ENCODE data around the gene SHISAL1. TPM values are rescaled to one million over a fixed set of nuclear protein-coding genes. Genes with fewer than 3 reads are reported as not detected.

SHISAL1 gene
- total RNA-seq, 2 experiments from 2014 or later = not detected

DNA sequence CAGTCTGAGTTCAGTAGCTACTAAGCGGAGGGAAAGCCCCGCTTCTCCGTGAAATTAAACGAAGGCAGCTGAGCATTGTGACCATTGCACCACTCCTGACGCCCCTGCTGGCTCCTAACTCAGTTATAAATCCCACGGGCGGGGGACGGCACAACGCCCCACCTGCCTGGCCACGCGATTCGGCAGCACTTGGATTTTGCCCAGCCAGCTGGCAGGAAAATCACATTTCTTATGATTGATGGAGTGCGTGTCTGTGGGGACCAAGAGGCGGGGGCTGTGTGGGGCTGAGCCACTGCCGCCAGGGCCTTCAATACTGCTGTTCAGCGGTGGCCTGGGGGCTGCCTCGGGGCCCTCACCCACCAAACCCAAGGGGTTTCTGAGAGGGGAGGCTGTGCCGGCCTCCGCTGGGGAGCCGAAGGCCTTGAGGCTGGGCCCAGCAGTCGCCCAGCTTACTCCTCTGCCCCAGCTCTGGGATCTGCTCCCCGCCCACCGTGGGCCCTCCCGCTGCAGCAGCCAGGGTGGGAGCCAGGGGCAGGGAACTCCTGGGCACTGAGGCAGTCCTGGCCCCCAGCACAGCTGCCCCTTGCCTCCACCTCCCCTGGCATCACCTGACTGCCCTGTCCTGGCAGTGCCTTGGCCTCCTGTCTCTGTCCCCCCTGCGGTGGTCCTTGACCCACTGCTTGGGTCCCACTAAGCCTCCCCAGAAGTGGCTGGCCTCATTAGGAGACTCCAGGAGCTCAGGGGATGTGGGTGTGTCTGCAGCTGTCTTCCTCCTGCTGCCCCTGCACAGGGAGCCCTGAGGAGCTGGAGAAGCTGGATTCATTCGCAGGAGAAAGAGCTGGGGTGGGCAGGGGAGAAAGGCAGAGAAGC is 30.7 kb downstream of the SHISAL1 start:
- CTCF ChIA-PET = no interaction called here
- Mint-ChIP-seq H3K27me3 (peaks cover 13% of the 10 kb centered on the region), H3K9me3 (ENCODE audit: low read depth) (no peaks in the 10 kb centered on the region)

DNA sequence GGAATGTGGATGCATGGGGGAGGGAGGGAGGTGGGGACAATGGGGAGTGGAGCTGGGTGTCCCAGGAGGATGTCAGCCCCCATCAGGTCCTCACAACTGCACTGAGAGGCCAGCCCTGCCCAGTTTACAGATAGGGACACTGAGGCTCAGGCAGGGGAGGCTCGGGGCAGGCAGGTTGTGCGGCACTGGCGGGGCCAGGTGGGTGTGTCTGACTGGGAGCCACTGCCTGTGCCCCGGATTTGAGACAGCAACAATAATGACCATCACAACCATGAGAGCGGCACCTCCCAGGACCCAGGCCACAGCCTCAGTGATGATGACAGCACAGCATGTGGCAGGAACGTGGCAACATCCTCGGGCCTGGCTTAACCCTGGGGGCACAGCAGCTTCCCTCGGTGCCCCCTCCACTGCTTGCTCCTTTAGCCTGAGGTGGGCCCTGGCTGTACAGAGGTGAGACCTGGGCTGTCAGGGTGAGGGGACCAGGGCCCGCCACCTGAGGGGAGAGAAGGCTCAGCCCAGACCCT is 32.0 kb downstream of the SHISAL1 start:
- peaks cover 13% of the 10 kb centered on the region for H3K27me3 Mint-ChIP-seq
- no peaks in the 10 kb centered on the region for H3K9me3 Mint-ChIP-seq (ENCODE audit: low read depth)
- CTCF ChIA-PET = no interaction called here
- H3K4me1 Mint-ChIP-seq = no peaks in the 10 kb centered on the region
- H3K4me3 Mint-ChIP-seq = no peak overlapping the region
- H3K27ac Mint-ChIP-seq = no peak overlapping the region
- ATAC-seq = no peak
- no peak for DNase-seq
- no peaks in the 10 kb centered on the region for H3K36me3 Mint-ChIP-seq

More for the DNA sequence above, 30.7 kb downstream of the SHISAL1 start:
- no peak overlapping the region for H3K27ac Mint-ChIP-seq
- H3K4me3 Mint-ChIP-seq = no peak overlapping the region
- no peaks in the 10 kb centered on the region for H3K36me3 Mint-ChIP-seq
- ATAC-seq (no peak), DNase-seq (no peak)
- no peaks in the 10 kb centered on the region for H3K4me1 Mint-ChIP-seq

DNA sequence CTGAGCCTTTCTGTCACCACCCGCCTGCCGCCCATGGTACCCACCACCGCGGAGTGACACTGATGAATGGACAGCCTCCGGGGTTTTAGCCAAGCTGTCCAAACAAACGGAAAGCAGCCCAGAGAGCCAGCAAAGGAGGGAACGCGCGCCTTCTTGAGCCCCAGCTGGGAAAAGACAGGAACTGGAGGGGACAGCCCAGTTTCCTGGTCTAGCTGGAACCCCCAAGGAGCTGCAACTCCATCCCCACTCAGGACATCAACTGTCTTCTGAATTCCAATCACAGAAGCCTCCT is 33.7 kb downstream of the SHISAL1 start:
- no peaks in the 10 kb centered on the region for H3K36me3 Mint-ChIP-seq
- H3K4me1 Mint-ChIP-seq = no peaks in the 10 kb centered on the region
- H3K27ac Mint-ChIP-seq = no peak overlapping the region
- no peaks in the 10 kb centered on the region for H3K9me3 Mint-ChIP-seq (ENCODE audit: low read depth)
- DNase-seq (no peak), ATAC-seq (no peak)
- peaks cover 13% of the 10 kb centered on the region for H3K27me3 Mint-ChIP-seq
- CTCF ChIA-PET = no interaction called here
- no peak overlapping the region for H3K4me3 Mint-ChIP-seq

DNA sequence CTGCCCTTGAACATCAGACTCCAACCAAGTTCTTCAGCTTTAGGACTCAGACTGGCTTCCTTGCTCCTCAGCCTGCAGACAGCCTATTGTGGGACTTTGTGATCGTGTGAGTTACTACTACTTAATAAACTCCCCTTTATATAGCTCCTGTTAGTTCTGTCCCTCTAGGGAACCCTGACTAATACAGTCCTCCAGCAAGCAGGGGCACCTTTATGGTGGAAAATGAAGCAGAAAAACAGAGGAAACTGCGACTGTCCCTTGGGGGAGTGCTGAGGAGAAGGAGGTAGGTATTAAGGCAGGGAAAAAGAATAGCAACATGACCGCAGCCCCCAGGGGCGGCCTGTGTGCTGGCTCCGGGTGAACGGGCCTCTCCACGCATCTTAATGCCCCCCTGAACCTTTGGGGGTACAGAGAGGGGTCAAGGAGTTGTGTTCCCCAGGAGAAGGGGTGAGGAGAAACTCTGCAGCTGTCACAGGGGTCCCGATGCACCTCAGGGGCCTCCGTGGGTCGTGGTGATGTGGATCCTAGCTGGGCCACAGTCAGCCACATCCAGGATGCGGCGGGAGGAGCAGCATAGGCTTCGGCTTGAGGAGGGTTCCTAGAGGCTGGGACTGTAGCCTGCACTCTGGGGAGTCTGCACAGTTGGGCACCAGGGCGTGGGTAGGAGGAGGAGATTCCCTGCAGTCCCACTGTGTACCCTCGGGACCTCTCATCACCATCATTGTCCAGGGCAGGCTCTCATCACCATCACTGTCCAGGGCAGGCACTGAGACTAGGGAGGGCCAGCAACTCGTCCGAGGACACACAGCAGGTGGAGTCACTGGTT is 34.3 kb downstream of the SHISAL1 start:
- Mint-ChIP-seq H3K36me3 (no peaks in the 10 kb centered on the region), H3K4me1 (no peaks in the 10 kb centered on the region), H3K4me3 (no peak overlapping the region), H3K27me3 (peaks cover 15% of the 10 kb centered on the region), H3K27ac (no peak overlapping the region), H3K9me3 (ENCODE audit: low read depth) (no peaks in the 10 kb centered on the region)
- ATAC-seq (no peak), DNase-seq (no peak)
- CTCF ChIA-PET = no interaction called here

DNA sequence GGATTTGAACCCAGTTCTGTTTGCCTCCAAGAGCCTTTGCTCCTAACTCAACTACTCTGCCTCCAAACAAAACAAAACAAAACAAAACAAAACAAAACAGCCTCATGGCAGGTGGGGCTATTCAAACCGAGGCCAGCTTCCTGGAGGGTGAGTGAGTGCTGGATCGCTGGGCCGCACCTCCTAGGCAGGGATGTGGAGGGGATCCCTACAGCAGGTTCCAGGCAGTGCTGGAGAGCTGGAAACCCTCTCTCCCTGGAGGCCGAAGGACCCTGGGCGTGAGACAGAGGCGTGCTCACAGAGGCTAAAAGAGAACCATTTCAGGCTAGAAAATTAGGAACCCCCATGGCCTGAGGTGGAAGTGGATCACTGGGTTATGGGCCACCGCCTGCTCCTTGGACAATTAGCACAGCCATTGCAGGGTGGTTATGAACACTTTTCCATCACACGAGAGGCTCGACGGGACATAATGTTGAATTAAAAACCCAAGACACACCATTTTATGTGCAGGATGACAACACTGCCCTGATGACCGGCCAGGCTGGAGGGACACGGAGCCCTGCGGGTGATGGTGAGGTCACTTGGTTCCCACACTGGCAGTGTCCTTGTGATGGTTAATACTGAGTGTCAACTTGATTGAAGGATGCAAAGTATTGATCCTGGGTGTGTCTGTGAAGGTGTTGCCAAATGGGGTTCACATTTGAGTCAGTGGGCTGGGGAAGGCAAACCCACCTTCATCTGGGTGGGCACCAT is 35.2 kb downstream of the SHISAL1 start:
- H3K36me3 Mint-ChIP-seq = no peaks in the 10 kb centered on the region
- H3K27ac Mint-ChIP-seq = no peak overlapping the region
- ATAC-seq = no peak
- DNase-seq = no peak
- H3K9me3 Mint-ChIP-seq (ENCODE audit: low read depth) = no peaks in the 10 kb centered on the region
- peaks cover 16% of the 10 kb centered on the region for H3K27me3 Mint-ChIP-seq
- no peak overlapping the region for H3K4me3 Mint-ChIP-seq
- CTCF ChIA-PET = no interaction called here
- H3K4me1 Mint-ChIP-seq = no peaks in the 10 kb centered on the region

DNA sequence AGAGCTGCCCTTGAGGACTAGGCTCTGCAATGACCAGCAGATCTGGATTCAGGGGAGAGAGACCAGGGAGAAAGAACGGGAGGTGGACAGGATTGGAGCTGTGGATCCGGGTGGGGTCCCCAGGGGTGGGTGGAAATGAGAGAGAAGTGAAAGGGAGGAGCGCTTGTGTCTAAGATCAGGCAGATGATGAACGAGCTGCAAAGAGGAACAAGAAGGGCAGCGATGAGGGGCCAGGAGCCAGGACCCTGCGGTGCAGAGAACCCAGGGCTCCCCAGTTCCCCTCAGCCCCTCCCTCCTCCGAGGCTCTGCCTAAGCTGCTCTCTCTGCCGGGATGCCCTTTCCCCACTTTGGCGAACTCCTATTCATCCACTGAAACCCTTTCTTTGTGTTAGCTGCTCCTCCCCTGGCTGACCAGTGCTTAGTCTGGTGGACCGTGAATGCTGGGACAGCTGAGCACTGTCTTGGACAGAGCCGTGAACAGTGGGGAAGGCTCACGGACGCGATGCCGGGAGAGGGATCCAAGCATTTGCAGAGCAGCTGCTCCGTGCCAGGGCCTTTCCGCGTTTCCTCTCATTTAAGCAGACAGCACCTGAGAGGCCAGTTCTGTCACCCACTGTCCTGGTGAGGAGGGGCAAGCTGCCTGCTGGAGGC is 35.9 kb downstream of the SHISAL1 start:
- Mint-ChIP-seq H3K36me3 (no peaks in the 10 kb centered on the region), H3K4me3 (no peak overlapping the region), H3K9me3 (ENCODE audit: low read depth) (no peaks in the 10 kb centered on the region), H3K27me3 (peaks cover 13% of the 10 kb centered on the region), H3K27ac (no peak overlapping the region), H3K4me1 (no peaks in the 10 kb centered on the region)
- DNase-seq = no peak
- ATAC-seq = no peak
- CTCF ChIA-PET = no interaction called here

DNA sequence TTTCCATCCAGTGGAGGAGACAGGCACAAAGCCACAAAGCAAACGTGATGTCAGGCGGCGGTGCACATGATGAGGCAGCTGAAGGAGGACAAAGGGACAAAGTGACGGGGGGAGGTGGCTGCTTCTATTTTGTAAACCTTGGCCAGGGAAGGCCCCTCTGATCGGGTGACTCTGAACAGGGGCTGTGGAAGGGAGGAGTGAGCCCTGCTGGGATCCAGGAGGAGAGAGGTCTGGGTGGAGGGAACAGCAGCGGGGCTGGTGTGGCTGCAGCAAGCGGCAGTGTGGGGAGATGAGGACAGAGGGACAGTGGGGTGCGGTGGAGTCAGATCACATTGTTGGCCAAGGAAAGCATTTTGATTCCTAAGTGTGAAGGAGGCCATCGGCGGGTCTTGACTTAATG is 36.7 kb downstream of the SHISAL1 start:
- Mint-ChIP-seq H3K4me1 (no peaks in the 10 kb centered on the region), H3K27ac (no peak overlapping the region), H3K27me3 (peaks cover 13% of the 10 kb centered on the region), H3K4me3 (no peak overlapping the region), H3K9me3 (ENCODE audit: low read depth) (no peaks in the 10 kb centered on the region), H3K36me3 (no peaks in the 10 kb centered on the region)
- no peak for DNase-seq
- ATAC-seq = no peak
- CTCF ChIA-PET = interaction anchor here (0.9 kb wide), 1 partner anchor 8 kb away, joined by 3 read pairs; no protein-coding TSS in a partner anchor

DNA sequence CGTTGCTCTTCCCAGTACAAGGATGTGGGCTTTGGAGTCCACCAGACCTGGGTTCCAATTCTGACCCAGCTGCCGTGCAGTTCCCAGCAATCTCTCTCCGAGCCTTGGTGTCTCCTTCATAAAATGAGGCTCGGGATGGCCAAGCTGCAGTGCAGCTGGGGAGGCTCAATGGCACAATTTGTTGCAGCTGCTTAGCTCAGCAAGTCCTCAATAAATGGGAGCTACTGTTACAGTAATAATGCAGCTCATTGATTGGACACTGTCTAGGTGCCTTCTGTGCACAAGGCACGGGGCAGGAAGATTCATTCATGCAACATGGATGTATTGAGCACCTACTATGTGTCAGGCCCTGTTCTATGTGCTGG is 37.1 kb downstream of the SHISAL1 start:
- Mint-ChIP-seq H3K4me1 (no peaks in the 10 kb centered on the region), H3K27ac (no peak overlapping the region), H3K36me3 (no peaks in the 10 kb centered on the region), H3K4me3 (no peak overlapping the region), H3K27me3 (peaks cover 13% of the 10 kb centered on the region), H3K9me3 (ENCODE audit: low read depth) (no peaks in the 10 kb centered on the region)
- DNase-seq (no peak), ATAC-seq (no peak)
- CTCF ChIA-PET = interaction anchor here (0.9 kb wide), 1 partner anchor 9 kb away, joined by 3 read pairs; no protein-coding TSS in a partner anchor

DNA sequence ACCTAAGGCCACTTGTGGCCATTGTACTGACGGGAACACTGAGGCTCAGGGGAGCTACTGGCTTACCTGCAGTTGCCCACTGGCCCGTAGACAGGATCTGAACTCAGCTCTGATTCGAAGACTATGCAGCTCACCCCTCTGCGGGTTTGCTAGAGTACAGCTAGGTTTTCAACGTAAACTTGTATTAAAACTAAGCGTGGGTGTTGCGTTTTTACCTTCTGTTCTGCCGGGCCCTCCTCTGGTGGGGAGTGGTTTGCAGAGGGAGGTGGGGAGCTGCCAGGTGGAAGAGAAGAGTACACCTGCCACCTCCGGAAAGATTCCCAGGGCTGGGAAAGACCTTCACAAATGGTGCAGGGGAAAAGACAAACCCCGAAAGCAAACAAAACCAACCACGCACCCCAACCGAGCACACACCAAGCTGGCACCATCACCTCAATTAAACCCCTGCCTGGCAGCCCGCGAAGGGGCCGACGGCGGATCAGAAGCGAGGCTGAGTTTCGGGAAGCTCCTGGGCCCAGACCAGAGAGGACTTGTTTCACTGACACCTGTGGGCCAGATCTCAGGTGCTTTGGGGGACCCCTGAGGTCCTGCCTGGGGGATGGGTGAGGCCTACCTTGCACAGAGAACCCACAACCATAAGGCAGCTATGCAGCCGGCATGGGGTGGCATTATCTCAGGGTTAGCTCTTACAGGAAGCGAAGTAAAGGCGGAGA is 37.7 kb downstream of the SHISAL1 start:
- CTCF ChIA-PET = interaction anchor here (0.9 kb wide), 1 partner anchor 9 kb away, joined by 3 read pairs; no protein-coding TSS in a partner anchor
- Mint-ChIP-seq H3K9me3 (ENCODE audit: low read depth) (no peaks in the 10 kb centered on the region), H3K4me1 (no peaks in the 10 kb centered on the region), H3K4me3 (no peak overlapping the region), H3K27me3 (peaks cover 13% of the 10 kb centered on the region), H3K27ac (no peak overlapping the region), H3K36me3 (no peaks in the 10 kb centered on the region)
- DNase-seq (no peak), ATAC-seq (no peak)

DNA sequence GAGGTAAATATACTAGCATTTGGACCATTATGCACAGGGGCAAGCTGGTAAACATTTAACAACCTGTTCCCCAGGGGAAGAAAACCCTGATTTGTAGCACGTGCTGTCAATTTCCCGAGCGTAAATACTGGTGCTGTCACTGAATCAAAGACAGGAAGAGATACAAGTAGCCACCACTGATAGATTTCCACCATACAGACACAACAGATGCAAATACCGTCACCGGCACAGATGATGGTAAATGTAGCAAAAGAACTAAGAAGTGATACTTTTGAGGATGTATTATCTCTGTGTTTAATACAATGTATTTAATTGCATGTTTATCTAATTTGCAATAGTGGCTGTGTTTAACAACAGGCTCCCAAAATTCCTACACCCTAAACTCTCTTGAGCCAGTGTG is 39.6 kb downstream of the SHISAL1 start:
- DNase-seq = no peak
- Mint-ChIP-seq H3K27ac (no peak overlapping the region), H3K4me1 (no peaks in the 10 kb centered on the region), H3K4me3 (no peak overlapping the region), H3K36me3 (no peaks in the 10 kb centered on the region), H3K27me3 (peaks cover 3% of the 10 kb centered on the region), H3K9me3 (ENCODE audit: low read depth) (no peaks in the 10 kb centered on the region)
- no peak for ATAC-seq
- CTCF ChIA-PET = no interaction called here

DNA sequence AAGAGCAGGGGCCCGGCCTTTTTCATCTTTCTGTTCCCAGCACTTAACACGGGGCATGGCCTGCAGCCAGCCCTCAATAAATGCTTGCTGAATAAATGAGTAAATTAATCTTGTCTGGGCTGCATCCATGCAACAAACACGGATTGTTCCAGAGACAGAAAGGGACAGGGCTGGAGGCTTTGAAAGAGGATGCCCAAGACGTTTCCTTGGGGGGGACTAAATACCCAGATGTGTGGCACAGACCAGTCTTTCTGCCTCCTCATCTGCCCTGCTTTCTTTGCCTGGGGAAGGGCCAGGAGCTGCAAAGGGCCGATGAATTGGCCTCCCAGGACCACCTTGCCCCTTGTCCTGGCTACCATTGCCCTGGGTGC is 40.4 kb downstream of the SHISAL1 start:
- CTCF ChIA-PET = no interaction called here
- Mint-ChIP-seq H3K9me3 (ENCODE audit: low read depth) (no peaks in the 10 kb centered on the region), H3K36me3 (no peaks in the 10 kb centered on the region), H3K27me3 (peaks cover 3% of the 10 kb centered on the region), H3K4me1 (no peaks in the 10 kb centered on the region), H3K27ac (no peak overlapping the region), H3K4me3 (no peak overlapping the region)
- no peak for DNase-seq
- no peak for ATAC-seq

DNA sequence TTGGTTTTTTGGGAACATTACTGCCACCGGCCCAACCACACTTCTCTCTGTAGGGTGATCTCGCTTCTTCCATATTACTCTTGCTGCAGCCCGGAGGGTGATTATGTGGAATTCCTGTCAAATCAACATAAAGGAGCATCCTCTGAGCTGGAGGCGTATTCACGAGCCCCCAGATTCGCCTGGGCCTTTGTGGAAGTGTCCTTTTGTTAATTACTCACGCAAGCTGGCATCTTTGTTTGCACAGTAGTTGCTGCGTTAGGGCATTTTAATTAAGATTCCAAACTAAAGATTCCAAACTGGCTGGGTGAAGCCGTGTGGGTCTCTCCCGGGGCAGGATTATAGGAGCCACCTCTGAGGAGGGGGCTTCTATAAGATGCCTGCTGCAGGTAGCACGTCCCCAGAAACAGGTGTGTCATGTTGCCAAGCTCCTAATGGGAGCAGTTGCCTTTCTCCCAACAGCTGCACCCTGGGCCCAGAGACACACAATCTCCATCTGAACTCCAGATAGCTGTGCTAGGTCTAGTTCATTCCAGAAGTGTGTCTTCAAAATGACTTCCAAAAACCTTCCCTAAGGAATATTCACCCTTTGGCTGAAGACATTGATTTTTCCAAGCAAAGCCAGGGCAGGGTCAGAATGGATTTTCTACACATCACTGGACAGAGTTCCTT is 40.9 kb downstream of the SHISAL1 start:
- DNase-seq (no peak), ATAC-seq (no peak)
- H3K36me3 Mint-ChIP-seq = no peaks in the 10 kb centered on the region
- peaks cover 3% of the 10 kb centered on the region for H3K27me3 Mint-ChIP-seq
- H3K4me1 Mint-ChIP-seq = no peaks in the 10 kb centered on the region
- H3K4me3 Mint-ChIP-seq = no peak overlapping the region
- no peak overlapping the region for H3K27ac Mint-ChIP-seq
- H3K9me3 Mint-ChIP-seq (ENCODE audit: low read depth) = no peaks in the 10 kb centered on the region
- CTCF ChIA-PET = no interaction called here

Data from activated CD8-positive, alpha-beta memory T cell treated with anti-CD3 and anti-CD28 coated beads, Interleukin-2, amount 10 ng/mL, durations not matched to agents 7 days and 5 days (primary cell).